Suppressor macrophage treated with lipopolysaccharide for 4 hours (primary cell): ENCODE results near the gene NCKAP5.
A peak's percentile ranks its signal among the peaks of the same experiment; 100 is the strongest.

ENCODE experiments used
- DNase-seq: peaks from one replicate; pipeline ENCODE4 v3.0.0-alpha.2; 2020

Gene NCKAP5

DNA sequence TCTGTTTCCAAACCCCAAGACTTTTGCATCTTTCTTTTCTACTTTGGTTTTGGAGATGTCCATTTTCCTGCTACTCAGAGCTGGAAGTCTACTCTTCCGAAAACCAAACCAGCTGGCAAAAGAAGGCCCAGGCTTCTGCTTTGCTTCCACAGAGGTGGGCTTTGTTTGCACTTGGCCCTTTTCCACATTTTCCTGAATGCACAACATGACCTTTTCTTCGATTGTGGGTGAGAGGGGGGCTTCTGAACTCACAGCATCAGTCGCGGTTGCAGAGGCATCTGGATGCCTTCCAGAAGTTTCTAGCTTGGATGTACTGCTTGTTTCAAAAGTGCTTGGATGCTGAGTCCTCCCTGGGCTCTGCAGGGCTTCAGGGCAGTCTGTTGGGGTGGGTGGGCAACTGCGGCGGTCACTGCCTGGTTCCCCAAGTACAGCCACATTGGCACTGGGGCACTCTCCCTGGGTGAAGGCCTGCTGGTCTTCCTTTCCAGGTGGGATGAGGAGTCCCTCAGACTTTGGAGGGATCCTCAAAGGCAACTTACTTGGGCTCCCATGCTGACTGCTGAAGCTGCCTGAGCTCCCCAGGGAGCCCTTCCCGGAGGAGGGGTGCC is 786.0 kb downstream of the NCKAP5 start:
- no peak for DNase-seq

DNA sequence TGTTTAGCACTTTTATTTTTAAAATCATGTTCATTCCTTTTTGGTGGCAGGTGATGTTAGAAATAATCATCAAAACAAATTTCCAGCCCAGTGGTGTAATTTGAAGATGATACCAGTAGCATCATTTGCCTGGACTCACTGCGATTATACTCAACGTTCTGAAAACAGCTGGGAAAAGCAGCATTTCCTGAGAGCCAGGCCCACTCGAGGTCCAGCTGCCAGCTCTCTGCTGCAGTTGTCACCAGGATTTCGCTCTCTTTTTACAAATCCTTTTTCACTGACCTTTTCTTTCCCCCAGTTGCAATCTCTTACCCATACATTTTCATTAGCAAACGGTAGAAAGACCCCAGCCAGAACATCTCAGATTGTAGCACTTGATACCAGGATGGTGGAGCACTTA is 787.6 kb downstream of the NCKAP5 start:
- DNase-seq, result no peak

DNA sequence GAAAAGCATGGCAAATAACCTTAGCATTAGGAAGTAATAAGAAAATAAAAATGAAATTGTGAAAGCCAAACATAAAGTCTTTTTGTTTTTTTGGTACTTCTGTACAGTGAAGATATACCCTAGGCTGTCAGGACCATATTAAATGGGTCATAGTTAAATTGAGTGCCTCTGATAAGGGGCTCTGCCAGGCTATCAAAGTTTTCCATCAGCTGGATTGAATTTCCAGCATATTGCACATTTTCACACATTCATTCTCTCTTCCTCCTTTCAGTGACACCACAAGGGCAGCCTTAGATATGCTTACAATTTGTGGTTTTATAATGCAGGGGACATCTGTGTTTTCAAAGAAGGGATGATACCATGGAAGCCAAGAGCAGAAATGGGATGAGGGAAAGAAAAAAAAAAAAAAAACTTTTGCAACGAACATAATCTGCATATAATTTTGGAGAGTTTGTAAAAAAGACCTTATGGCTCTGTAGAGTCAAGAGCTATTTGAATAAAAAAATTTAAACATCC is 789.0 kb downstream of the NCKAP5 start:
- no peak for DNase-seq

DNA sequence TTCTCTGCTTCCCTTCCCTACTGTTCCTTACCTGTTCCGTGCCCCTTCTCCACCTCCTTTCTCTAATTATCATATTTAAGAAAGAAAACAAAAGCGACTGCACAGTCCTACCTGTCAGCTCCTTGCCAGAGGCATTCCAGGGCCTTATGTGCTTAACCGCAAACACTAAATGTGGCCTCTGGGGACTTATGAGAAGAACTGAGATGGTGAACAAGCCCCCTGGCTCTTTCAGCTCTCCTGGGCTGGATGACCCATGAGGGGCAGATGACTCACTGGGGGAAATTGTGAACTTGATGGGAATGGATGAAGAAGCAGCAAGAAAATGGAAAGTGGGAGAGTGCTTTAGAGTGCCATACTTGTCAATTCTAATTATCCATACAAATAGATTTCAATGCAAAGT is 792.0 kb downstream of the NCKAP5 start:
- no peak for DNase-seq

DNA sequence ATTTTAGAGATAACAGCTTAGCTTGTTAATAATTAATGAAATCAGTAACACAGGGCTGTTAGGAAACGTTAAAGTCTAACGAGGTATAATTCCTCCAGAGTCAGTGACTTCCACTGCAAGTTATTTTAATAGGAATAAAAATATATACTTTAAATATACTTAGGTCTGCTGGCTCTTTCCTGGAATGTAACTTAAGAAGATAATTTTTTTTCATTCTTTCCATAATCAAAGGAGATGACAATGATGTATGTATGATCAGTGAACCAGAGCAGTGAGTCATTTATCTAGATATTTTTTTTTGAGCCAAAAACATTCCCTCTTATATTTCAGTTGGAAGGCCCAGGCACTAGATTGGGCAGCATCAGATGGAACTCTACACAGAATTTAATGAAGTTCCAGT is 794.1 kb downstream of the NCKAP5 start:
- no peak for DNase-seq

DNA sequence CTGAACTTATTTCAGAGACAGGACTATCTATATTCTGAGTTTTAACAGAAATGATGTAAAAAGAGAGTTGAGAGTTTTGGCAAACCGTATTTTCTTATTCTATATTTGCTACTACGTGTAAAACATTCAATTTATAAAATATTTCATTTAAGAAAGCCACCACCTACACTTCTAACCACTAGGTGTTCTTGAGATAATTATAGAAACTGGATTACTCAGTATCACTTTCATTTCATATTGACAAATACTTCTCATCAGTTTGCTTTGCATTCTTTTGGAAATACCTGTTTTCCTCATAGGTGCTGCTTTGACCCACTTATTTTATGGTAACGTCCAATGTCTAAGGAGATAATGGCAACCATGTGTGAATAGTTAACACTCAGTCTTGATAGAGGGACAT is 794.9 kb downstream of the NCKAP5 start:
- no peak for DNase-seq

DNA sequence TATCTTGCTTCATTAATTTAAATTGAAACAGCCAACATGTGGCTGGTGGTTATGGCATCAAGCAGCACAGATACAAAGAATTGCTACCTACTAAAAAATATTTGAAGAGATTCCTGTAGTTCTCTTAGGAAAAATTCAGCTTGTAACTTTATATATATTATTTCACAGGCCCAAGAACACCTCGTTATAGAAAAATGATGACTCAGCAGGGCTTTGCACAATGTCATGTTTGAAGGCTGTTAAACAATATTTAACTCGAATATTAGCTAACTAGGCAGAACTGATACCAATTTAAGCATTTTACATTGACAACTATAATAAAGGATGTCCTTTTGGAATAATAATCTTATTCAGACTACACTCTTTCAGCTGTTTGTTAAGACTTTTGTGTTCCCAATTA is 795.9 kb downstream of the NCKAP5 start:
- DNase-seq, result no peak

DNA sequence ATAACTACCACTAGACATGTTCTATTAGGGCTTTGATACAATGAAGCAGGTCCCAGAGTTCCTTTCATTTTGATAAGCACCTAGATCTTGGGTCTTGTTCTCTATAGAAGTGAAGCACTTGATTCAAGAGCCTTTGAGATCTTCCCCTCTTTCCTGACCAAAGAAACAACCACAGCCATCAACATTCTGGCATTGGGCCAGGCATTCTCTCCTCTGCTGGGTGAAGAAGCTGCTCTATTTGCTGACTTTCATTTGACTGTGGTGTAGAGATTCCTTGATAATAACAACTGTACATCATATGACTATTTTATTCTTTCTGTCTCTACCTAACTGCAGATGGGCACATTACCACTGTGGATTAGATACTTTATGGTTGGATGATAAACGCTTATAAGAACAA is 801.7 kb downstream of the NCKAP5 start:
- DNase-seq, result no peak

DNA sequence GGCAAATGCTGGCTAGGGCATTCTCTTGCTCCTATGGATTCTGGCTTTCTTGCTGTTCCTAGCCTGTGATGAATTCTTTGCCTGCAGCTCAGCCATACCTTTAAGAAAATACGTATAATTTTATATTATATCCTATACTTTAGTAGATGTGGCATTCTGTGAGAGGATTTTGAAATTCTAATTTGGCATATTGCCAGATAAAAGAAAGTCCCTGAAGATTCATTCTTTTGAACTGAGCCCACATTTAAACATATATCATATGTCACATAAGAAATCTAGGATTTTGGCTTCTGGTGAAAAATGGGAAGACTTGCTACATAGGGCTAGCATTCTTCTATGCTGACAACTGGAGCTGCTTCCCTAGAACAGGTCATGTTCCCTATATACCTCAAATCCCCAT is 806.8 kb downstream of the NCKAP5 start:
- no peak for DNase-seq

DNA sequence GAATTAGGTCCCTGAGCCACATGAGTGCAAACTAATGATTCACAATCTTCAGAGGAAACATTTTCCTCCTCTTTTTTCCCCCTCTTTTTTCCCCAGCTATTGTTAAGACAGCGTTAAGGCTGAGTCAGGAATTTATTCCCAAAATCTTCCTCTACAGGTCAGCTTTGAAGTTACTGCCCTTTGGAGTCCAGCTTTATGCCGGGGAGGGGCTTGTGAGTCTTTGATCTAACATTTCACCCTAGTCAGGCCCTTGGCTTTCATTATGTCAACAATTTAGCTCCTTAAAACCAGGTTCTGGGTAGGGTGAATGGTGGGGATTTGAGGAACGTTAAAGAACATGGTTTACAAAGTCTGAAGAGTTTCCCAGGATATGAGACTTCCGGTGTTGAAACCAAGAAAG is 807.3 kb downstream of the NCKAP5 start:
- no peak for DNase-seq

DNA sequence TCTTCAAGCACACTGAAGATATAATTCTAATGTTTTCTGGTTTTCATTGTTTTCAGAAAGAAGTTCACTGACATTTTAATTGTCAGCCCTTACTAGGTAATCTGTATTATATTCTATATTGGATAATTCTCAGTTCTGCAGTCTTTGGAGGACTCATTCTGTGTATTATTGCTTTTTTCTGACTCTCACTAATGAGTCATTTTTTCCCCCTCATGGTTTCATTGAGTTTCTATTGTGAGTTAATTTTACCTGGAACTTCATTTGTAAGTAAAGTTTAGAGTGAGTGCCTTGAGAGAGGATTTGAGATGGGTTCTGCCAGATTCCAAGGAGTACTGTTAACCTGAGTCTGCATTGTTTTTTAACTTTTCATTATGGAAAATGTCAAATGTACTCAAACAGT is 807.9 kb downstream of the NCKAP5 start:
- no peak for DNase-seq

DNA sequence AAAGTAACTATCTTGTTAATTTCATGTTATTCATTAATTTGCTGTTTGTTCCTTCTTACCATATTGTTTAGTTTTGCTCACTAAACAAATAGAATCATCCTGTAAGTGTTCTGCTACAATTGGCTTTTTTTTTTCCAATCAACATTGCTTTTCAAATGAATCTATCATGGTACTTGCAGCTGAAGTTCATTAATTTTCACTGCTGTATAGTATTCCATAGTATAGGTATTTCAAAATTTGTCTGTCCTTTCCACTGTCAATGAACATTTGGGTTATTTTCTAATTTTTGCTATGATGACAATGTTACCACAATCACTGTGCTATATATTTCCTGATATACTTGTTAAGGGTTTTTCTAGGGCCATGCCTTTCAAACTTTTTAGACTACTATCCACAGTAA is 809.3 kb downstream of the NCKAP5 start:
- DNase-seq, result no peak

DNA sequence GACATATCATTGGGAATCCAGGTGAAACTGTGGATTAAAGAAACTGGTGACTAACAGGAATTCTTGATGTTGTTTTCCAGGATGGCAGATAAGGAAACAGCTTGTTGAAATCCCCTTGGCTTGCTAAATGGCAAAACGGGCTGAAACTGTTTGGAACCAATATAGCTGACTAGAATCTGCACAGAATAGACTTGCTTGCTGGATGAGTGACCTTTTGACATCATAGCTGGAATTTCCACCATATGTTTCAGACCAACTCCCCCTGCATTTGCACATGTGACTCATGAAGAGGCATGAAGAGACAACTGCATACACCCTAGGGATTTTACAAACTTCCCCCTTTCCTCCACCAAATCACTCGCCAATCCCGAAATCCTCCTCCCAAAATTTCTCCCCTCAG is 810.6 kb downstream of the NCKAP5 start:
- DNase-seq, result peak; percentile 2

DNA sequence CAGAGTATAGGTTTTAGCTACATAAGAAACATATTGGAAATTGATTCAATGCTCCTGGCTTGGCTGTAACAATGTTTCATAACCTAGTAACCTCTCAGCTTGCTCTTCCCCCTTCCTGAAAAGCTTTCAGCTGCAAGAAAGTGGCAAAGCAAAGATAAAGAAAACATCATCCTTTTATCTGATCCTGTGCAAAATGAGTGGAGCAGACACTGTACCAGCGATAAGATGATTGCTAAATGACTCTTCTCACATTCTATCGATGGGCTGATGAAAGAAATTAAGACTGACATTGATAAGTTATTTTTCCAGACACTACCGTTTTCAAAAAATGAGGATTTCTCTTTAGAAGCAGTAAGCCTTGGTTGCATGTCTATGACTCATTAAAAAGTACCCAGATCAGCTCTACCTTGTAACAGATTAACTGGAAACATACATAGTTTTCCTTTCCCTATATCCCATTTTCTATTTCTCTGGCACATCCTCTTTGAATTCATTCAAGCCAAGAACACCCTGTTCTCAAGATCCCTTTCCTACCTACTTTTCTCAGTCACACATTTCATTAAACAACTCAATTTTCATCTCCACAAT is 811.2 kb downstream of the NCKAP5 start:
- DNase-seq, result no peak

DNA sequence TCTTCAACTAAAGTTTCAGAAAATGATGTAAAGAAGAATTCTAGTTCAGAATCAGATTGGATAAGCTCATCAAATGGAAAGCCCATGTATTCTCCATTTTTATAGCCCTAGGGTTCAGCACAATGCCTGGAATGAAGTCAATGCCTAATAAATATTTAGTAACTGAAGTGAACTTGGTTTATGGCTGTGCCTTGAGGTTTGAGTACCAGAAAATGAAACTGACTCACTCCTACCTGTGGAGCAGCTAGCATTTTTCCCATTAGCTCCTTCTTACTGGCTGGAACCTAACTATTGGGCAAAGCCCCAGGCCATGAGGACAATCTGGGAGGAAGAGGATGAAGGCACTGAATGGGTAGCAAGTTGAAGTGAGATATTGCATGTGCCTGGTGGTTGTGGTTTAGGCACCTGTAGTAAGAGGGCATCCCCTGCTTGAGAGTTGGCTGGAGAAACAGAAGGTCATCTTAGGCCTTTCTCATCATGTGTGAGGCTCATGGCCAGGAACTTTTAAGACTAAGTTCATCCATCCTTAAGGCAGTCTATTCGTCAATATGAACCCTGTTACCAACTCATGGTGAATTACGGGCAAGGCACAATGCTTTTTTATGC is 813.3 kb downstream of the NCKAP5 start:
- DNase-seq, result no peak

DNA sequence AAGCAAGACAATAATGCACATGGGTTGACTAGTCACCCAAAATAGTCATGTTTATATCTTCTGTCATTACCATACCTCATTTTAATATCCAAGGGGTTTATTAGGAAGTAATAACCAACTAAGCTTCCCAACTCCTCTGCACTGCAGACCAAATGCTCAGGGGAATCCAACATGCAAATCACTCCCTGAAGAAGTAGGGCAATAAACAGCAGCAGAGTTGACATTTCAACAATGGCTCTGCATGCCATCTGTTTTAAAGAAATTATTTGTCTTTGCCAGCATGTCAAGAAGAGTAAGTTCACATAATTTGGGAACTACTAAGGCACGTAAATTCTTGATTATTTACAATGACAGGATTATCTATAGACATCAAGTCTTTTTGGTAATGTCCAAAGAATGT is 813.9 kb downstream of the NCKAP5 start:
- no peak for DNase-seq

DNA sequence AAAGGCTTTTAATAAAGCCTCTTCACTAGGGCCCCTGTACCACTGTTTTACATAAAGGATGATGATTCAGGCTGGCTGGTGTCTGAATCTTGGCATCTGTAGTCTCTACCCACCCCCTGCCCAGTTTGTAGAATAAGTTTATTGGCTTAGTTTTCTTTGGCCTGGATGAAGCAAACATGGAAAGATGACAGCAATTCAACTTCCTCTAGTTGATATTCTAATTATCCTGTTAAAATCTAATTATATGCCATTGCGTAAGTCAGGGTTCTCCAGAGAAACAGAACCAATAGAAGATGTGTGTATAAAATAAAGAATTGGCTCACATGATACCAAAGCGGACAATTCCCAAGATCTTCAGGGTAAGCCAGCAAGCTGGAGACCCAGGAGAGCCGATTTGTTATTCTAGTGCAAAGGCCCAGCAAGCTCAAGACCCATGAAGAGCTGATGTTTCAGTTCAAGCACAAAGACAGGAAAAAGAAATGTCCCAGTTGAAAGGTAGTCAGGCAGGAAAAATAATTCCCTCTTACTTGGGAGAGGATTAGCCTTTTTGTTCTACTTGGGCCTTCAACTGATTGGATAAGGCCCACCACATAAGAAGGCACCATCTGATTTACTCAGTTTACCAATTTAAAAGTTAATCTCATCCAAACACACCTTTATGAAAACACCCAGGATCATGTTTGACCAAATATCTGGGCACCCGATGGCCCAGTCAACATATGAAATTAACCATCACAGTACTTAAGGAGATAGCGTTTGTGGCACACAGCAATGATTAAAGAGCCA is 815.6 kb downstream of the NCKAP5 start:
- no peak for DNase-seq

DNA sequence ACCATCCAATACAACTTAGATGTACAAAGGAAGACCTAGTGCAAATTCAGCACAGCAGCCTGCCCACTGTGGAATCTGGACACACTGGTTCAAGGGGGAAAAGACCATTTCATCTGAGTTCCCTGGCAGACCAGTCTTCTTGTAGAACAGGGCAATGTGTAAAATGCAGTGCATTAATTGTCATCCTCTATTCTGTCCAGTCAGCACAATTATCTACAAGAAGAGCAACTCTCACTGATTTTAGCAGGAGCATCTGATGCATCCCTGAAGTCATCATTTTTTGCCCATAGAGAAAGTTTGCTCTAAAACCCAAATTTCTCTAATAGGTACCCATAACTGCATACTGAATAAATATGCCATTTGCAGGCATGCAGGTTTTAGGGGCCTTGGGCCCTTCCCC is 816.4 kb downstream of the NCKAP5 start:
- DNase-seq, result no peak

DNA sequence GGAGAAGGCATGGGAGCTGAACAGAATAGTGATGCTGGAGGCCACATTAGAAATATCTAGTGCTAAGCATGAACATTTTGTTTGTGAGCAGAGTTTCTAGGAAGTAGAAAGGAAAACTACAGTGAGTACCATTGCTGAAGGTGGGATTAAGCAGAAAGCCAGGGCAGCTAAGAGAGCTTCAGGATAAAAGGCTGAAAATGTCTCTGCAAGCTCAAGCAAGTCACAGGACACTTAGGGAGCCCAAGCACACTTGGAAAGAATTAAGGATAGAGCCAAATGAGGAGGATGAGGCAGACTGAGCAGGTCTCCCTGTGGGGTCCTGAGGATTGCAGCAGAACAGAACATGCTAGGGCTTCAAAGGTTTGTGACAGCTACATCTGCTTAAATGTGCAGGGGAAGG is 817.7 kb downstream of the NCKAP5 start:
- no peak for DNase-seq

DNA sequence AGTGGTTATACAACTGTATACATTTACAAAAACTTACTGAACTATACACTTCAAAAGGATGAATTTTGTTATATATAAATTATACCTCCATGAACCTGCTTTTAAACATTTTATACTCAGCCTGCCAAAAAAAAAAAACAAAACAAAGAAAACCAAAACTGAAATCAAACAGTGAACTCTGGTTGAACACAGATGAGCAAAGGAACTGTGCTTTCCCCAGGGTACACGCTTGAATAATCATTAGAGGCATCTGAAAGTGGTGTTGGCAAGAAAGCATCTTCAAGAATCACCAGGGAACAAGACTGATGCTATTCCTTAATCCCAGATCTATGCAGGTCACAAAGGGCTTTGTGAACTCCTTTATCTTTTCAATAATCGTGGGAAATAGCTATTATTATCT is 821.2 kb downstream of the NCKAP5 start:
- no peak for DNase-seq

DNA sequence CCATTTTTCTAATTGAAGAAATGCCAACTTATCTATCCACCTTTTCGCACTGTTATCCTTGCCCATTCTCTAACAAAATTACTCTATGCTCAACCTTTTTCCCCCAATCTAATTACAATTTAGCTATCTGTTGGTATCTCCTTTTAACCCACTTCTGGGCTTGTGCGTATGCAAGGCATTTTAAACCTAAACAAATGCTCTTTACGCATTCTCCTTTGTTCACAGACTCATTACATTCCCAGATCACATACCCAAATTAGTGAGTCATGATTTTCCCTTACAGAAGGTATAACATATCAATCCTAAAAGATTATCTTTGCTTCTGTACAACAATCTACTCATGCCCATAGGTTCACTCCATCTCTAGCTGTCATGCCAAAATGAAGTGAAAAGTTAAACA is 826.5 kb downstream of the NCKAP5 start:
- no peak for DNase-seq

DNA sequence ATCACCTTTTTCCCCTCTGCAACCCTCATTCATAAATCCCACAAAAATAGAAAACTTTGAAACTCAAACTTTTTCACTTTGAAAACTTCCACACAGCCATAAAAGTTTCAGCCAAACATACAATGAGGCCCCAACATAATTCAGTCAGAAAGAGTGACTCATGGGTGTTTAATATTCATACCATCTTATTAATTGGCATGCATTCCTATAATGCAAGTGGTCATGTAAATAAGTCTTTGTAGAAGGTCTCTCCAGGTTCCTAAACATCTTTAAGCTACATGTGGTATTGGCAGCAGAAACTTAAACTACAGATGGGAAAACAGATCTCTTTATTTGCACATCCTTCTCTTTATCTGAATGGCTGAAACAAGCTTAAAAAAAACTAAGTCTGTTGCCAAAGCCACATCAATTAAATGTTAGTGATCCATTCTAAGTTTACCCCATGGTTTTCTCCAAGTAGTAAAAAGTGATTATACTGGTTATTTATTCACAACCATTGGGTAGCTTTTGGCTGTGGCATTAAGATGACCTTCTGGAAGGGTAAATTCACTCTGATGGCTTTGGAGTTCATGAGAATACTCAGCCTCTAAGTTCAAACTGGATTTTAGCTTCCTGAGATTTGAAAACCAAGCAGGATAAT is 828.1 kb downstream of the NCKAP5 start:
- no peak for DNase-seq

DNA sequence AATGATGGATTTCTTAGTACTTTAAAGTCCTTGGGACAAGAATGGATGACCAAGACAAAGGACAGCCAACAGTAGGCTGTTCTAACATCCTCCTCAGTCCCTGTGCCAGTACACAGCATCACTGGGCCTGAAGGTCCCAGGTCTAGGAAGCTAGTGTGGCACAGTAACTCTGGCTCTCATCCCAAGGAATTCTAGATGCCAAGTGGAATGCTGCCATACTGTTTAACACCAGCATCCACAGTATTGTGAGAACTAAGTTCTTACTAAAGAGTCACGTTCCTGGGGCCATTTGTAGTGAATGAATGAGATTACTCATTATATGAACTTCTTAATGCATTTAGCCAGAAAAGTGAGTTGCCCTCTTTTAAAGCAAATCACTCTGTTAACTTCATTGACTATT is 830.0 kb downstream of the NCKAP5 start:
- DNase-seq, result no peak
